Panc1 (cell line): ENCODE measurements around the gene MYOG. TPM values are rescaled to one million over a fixed set of nuclear protein-coding genes. Genes with fewer than 3 reads are reported as not detected.

Experiments
- ATAC-seq: fragments of 200-7000 bp; cut with Tn5 transposase; 2 replicates; pipeline ENCODE4 v1.9.1; 2020; ENCODE audit warnings: mild to moderate bottlenecking, moderate library complexity
- BruUV-seq: library from RNA; stranded (reverse); fragments of 400-500 nt; replicated peaks from 2 replicates; lab custom pipeline; 2021; lab: Mats Ljungman, UMichigan
- CTCF ChIA-PET: fragments of 300-600 bp; sonication (Branson Sonifier 250); formaldehyde crosslinking; loops from one replicate; lab custom pipeline; 2022; ENCODE audit warnings: antibody characterized with exemption; lab: Charles Lee
- POLR2A ChIA-PET: fragments of 300-600 bp; sonication (Branson Sonifier 250); formaldehyde crosslinking; loops from one replicate; lab custom pipeline; 2022; ENCODE audit warnings: antibody characterized with exemption; lab: Charles Lee
- DNase-seq: peaks from one replicate; pipeline ENCODE4 v3.0.0-alpha.2; 2010; ENCODE audit warnings: low read depth, low spot score
- H3K27ac ChIP-seq: 2 replicates; pipeline ENCODE4 v1.5.1; 2011; ENCODE audit warnings: mild to moderate bottlenecking, low read length, inconsistent platforms
- H3K27me3 ChIP-seq: fragments of 200-500 bp; sonication (Bioruptor generic); 2 replicates; pipeline ENCODE4 v1.6.0; 2014; ENCODE audit warnings: low read length, inconsistent platforms; ENCODE audit not compliant: control insufficient read depth, insufficient read depth
- H3K36me3 ChIP-seq: fragments of 200-500 bp; sonication (Bioruptor generic); 2 replicates; pipeline ENCODE4 v1.5.1; 2014; ENCODE audit warnings: inconsistent platforms, mild to moderate bottlenecking, low read length, moderate library complexity; ENCODE audit not compliant: control insufficient read depth, insufficient read depth
- H3K4me1 ChIP-seq: 2 replicates; pipeline ENCODE4 v1.5.1; 2011; ENCODE audit warnings: inconsistent platforms, mild to moderate bottlenecking, low read length, moderate library complexity; ENCODE audit not compliant: control insufficient read depth, insufficient read depth
- H3K4me3 ChIP-seq, 2 experiments: 2 replicates each; pipeline ENCODE4 v1.5.1; 2011 to 2012; ENCODE audit warnings: low read depth in 2 of 2, low read length in 2 of 2, mild to moderate bottlenecking in 2 of 2, inconsistent platforms in 1 of 2, moderate library complexity in 1 of 2
- H3K9me3 ChIP-seq: fragments of 200-500 bp; sonication (Bioruptor generic); 2 replicates; pipeline ENCODE4 v1.5.1; 2014; ENCODE audit warnings: low read depth, mild to moderate bottlenecking, inconsistent platforms, low read length, moderate library complexity; ENCODE audit not compliant: control insufficient read depth, insufficient read depth
- POLR2AphosphoS5 ChIP-seq: IDR thresholded peaks from 2 replicates; pipeline ENCODE4 v1.6.1; 2012; ENCODE audit warnings: mild to moderate bottlenecking, low read depth, low read length, moderate library complexity
- SIN3A ChIP-seq: IDR thresholded peaks from 2 replicates; pipeline ENCODE4 v1.6.1; 2012; ENCODE audit warnings: low read depth, mild to moderate bottlenecking, low read length, moderate library complexity, borderline replicate concordance; ENCODE audit not compliant: insufficient read depth
- TCF7L2 ChIP-seq: IDR thresholded peaks from 2 replicates; pipeline ENCODE4 v1.6.1; 2011; ENCODE audit warnings: mild to moderate bottlenecking, low read depth, low read length, inconsistent platforms
- in situ Hi-C: cut with HindIII; loops from 2 replicates; pipeline ENCODE4 v1.10.0; 2016; ENCODE audit warnings: low sequenced_read_pairs, low pct_unique_long_range_greater_than_20kb
- intact Hi-C: fragments of 100-400 bp; cut with micrococcal nuclease; formaldehyde crosslinking; loops from one replicate; pipeline ENCODE4 v1.10.0; 2022; ENCODE audit not compliant: unreplicated experiment
- total RNA-seq: library from RNA; stranded (reverse); gene quantifications from one replicate; pipeline ENCODE4 v1.2.1, GENCODE V29; 2021; ENCODE audit not compliant: unreplicated experiment
- TF ChIP-seq, protein P1 (sequence below): fragments of 450-650 bp; IDR thresholded peaks from 2 replicates; pipeline ENCODE4 v1.5.1; 2017; ENCODE audit warnings: mild to moderate bottlenecking
- TF ChIP-seq, protein P2 (sequence below), 2 experiments: IDR thresholded peaks; 2 replicates each; pipeline ENCODE4 v1.6.1; 2011 to 2012; ENCODE audit warnings: low read depth in 2 of 2, control low read depth in 1 of 2, low read length in 1 of 2, mild to moderate bottlenecking in 1 of 2, moderate library complexity in 1 of 2; ENCODE audit not compliant: insufficient read depth in 1 of 2

The MYOG gene
- total RNA-seq, 1 experiment from 2014 or later: not detected

DNA sequence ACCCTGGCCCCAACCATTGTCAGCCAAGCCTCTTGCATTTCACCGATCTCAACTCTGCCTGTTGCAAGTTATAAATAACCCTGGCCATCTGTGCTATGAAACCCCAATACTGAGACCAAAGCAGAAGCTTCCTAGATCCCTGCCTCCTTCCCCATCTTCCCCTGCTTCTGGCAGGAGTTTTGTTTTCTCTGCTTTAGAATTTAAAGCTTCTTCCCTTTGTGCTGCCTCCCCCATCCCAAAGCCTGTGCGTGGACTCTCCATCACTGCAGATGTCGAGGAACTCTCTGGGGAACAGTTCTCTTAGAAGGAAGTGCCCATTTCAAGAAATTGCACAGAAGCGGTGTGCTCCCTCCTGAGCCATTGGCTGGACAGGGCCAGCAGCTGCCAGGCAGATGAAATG is 17.4 kb upstream of the MYOG start:
- in situ Hi-C loops: no loop called here
- CTCF ChIA-PET: interaction anchor here (0.6 kb wide), 1 partner anchor 65 kb away, joined by 3 read pairs; no protein-coding TSS in a partner anchor
- H3K27me3 ChIP-seq: peaks cover 17% of the 10 kb centered on the region

DNA sequence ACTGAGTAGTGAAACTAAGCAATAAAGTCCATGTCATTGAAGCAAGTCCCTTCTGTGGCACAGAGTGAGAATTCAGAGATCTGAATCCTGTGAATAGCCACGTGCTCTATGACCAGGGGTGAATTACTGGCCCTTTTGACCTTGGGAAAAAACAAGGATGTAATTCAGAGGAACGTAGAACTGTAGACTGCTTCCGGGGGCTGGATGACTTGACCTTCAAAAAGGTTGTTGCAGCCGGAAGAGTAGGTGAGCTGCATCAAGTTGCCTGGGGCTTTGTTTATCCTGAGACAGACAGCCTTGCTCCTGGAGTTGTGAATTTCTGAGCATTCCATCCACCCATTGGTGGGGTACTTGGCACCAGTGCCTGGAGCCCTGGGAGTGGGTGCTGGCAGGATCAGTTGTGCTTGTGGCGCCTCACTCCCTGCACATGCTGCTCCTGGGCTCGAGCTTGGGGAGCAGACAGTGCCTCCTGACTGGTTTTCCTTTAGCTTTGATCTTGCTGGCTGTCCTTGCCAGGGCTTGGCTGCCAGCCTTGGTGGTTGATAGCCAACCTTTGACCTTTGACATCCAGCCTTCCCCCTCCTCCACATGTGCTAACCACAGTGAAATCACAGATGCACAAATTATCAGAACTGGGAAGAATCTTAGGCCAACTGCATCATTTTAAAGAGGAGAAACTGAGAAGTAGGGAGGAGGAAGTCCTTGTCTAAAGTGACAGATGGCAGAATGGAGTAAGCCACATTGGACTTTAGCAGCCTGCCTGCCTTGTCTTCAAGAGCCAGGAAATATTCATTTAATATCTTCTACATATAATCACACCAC is 16.2 kb upstream of the MYOG start:
- in situ Hi-C loops (no loop called here), intact Hi-C loops (no loop called here)
- Histone ChIP-seq H3K4me3 (no peak overlapping the region), H3K27ac (no peak overlapping the region), H3K27me3 (peaks cover 8% of the 10 kb centered on the region; the same call in 1 of the 2 replicates), H3K4me1 (no peaks in the 10 kb centered on the region), H3K9me3 (0 out of 2 replicates have a peak, but pooled peaks cover 3% of the 10 kb centered on the region), H3K36me3 (no peaks in the 10 kb centered on the region)
- no peak for ATAC-seq
- BruUV-seq: no TSS peak
- DNase-seq: no peak
- ChIA-PET POLR2A (interaction anchor here (0.6 kb wide), 1 partner anchor 23 kb away, joined by 4 read pairs; no protein-coding TSS in a partner anchor), CTCF (interaction anchor here (0.6 kb wide), 1 partner anchor 60 kb away, joined by 3 read pairs; no protein-coding TSS in a partner anchor)
- TF ChIP-seq TCF7L2 (no peak), SIN3A (no peak), POLR2AphosphoS5 (no peak)
- TF ChIP-seq, protein P1, sequence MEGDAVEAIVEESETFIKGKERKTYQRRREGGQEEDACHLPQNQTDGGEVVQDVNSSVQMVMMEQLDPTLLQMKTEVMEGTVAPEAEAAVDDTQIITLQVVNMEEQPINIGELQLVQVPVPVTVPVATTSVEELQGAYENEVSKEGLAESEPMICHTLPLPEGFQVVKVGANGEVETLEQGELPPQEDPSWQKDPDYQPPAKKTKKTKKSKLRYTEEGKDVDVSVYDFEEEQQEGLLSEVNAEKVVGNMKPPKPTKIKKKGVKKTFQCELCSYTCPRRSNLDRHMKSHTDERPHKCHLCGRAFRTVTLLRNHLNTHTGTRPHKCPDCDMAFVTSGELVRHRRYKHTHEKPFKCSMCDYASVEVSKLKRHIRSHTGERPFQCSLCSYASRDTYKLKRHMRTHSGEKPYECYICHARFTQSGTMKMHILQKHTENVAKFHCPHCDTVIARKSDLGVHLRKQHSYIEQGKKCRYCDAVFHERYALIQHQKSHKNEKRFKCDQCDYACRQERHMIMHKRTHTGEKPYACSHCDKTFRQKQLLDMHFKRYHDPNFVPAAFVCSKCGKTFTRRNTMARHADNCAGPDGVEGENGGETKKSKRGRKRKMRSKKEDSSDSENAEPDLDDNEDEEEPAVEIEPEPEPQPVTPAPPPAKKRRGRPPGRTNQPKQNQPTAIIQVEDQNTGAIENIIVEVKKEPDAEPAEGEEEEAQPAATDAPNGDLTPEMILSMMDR: no peak
- TF ChIP-seq, protein P2, sequence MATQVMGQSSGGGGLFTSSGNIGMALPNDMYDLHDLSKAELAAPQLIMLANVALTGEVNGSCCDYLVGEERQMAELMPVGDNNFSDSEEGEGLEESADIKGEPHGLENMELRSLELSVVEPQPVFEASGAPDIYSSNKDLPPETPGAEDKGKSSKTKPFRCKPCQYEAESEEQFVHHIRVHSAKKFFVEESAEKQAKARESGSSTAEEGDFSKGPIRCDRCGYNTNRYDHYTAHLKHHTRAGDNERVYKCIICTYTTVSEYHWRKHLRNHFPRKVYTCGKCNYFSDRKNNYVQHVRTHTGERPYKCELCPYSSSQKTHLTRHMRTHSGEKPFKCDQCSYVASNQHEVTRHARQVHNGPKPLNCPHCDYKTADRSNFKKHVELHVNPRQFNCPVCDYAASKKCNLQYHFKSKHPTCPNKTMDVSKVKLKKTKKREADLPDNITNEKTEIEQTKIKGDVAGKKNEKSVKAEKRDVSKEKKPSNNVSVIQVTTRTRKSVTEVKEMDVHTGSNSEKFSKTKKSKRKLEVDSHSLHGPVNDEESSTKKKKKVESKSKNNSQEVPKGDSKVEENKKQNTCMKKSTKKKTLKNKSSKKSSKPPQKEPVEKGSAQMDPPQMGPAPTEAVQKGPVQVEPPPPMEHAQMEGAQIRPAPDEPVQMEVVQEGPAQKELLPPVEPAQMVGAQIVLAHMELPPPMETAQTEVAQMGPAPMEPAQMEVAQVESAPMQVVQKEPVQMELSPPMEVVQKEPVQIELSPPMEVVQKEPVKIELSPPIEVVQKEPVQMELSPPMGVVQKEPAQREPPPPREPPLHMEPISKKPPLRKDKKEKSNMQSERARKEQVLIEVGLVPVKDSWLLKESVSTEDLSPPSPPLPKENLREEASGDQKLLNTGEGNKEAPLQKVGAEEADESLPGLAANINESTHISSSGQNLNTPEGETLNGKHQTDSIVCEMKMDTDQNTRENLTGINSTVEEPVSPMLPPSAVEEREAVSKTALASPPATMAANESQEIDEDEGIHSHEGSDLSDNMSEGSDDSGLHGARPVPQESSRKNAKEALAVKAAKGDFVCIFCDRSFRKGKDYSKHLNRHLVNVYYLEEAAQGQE (IDR thresholded peaks at IDR 0.05; ENCODE audit: insufficient read depth in 1 of 2, low read depth in 2 of 2, low read length in 1 of 2): no peak

More for the DNA sequence above, 17.4 kb upstream of the MYOG start:
- Histone ChIP-seq H3K4me3 (no peak overlapping the region), H3K27ac (no peak overlapping the region), H3K9me3 (0 out of 2 replicates have a peak, but pooled peaks cover 3% of the 10 kb centered on the region), H3K36me3 (no peaks in the 10 kb centered on the region), H3K4me1 (no peaks in the 10 kb centered on the region)
- intact Hi-C loops: no loop called here
- TF ChIP-seq POLR2AphosphoS5 (no peak), SIN3A (no peak), TCF7L2 (no peak)
- TF ChIP-seq, protein P1: no peak
- TF ChIP-seq, protein P2 (IDR thresholded peaks at IDR 0.05; ENCODE audit: insufficient read depth in 1 of 2, low read depth in 2 of 2, low read length in 1 of 2): no peak
- no peak for ATAC-seq
- no peak for DNase-seq
- BruUV-seq: no TSS peak
- POLR2A ChIA-PET: no interaction called here
